Muscle layer of colon (tissue), 2 donors: ENCODE results near the gene ADAP1.
"Not testable (repeated sequence)": the region's sequence is repeated elsewhere in the genome, so short reads cannot be mapped to it uniquely, and the experiment has no call there.

Experiments
- H3K27ac ChIP-seq: one replicate; pipeline ENCODE4 v1.7.0; 2013; ENCODE audit warnings: low read depth, mild to moderate bottlenecking, low read length, moderate library complexity
- H3K27me3 ChIP-seq, 2 donors: one replicate each; pipeline ENCODE4 v1.7.0; 2013; ENCODE audit warnings: low read length in 2 of 2, mild to moderate bottlenecking in 2 of 2; ENCODE audit not compliant: insufficient read depth in 2 of 2, control insufficient read depth in 1 of 2
- H3K36me3 ChIP-seq: one replicate; pipeline ENCODE4 v1.7.0; 2013; ENCODE audit warnings: mild to moderate bottlenecking, low read length; ENCODE audit not compliant: insufficient read depth
- H3K4me1 ChIP-seq: one replicate; pipeline ENCODE4 v1.7.0; 2013; ENCODE audit warnings: mild to moderate bottlenecking, low read length; ENCODE audit not compliant: insufficient read depth
- H3K4me3 ChIP-seq, 2 donors: one replicate each; pipeline ENCODE4 v1.7.0; 2013; ENCODE audit warnings: low read length in 2 of 2, low read depth in 1 of 2, mild to moderate bottlenecking in 1 of 2, moderate library complexity in 1 of 2
- H3K9ac ChIP-seq: one replicate; pipeline ENCODE4 v1.7.0; 2013; ENCODE audit warnings: low read length
- H3K9me3 ChIP-seq: one replicate; pipeline ENCODE4 v1.7.0; 2013; ENCODE audit warnings: mild to moderate bottlenecking, low read length
- donor health status: abdominal sarcoma.
- donor health status: Adenocarcinoma of cecum.

Gene ADAP1

DNA sequence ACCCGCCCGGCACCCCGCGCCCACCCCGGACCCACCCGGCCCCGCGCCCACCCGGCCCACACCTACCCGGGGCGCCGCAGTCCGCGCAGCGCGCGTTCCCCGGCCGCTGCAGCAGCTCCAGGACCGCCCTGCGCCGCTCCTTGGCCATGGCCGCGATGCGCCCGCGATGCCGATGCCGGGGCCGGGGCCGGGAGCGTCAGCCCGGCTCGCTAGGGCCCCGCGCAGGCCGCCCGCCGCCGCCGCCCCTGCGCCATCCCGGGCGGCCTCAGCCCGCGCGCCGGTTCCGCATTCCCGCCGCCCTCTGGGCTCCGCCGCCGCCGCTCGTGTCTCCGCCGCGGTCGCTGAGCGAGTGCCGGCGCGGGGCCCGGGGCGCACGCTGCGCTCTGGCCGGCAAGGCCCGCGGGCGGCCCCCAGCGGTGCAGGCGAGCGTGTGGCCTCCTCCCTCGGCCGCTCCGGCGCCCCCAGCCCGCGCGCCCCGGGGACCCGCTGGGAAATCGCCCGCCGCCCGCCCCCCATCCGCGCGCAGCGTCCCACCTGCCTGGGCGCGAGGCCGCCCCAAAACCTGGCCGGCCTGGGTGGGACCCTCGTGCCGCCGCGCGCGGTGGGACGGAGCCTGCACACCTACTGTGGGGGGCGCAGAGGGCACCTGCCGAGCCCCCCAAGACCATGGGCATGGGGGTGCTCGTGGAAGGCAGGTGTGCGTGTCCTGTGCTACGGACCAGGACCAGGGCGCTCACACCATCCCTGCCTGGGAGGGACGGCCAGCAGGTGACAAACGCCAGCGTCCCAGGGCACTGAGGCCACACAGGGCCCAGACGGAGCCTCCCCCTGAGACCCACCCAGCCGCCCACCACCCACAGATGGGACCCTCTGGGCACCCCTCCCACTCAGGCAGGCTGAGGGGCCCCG, at the start of gene ADAP1:
Gene ADAP1, minus strand, starts transcription at position 351 of the 909 bp plus-strand sequence. Its CDS starts 203 bp downstream, at position 148.
- Histone ChIP-seq H3K36me3 (no peaks in the 10 kb centered on the region), H3K9ac (no peak within 1 kb of the TSS), H3K4me3 (peak within 1 kb of the TSS; percentile 27 to 61), H3K27ac (peak within 1 kb of the TSS; percentile 75), H3K4me1 (peaks cover 9% of the 10 kb centered on the region), H3K27me3 (peaks cover 0 to 6% of the 10 kb centered on the region in 2 donors), H3K9me3 (no peaks in the 10 kb centered on the region)

- H3K9me3 ChIP-seq, H3K36me3 ChIP-seq, H3K27ac ChIP-seq, H3K9ac ChIP-seq, H3K27me3 ChIP-seq, H3K4me3 ChIP-seq, H3K4me1 ChIP-seq: not testable (repeated sequence)
Measured at GRCh38 chr7:1002445-1002844, 48.0 kb upstream of the ADAP1 start.

DNA sequence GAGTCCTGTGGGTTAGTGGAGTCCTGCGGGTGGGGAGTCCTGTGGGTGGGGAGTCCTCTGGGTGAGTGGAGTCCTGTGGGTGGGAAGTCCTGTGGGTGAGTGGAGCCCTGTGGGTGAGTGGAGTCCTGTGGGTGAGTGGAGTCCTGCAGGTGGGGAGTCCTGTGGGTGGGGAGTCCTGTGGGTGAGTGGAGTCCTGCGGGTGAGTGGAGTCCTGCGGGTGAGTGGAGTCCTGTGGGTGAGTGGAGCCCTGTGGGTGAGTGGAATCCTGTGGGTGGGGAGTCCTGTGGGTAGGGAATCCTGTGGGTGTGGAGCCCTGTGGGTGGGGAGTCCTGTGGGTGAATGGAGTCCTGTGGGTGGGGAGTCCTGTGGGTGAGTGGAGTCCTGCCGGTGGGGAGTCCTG, 47.5 kb upstream of the ADAP1 start:
- H3K27me3 ChIP-seq, H3K4me1 ChIP-seq, H3K4me3 ChIP-seq, H3K36me3 ChIP-seq, H3K27ac ChIP-seq, H3K9me3 ChIP-seq, H3K9ac ChIP-seq: not testable (repeated sequence)

- H3K4me3 ChIP-seq, H3K36me3 ChIP-seq, H3K9me3 ChIP-seq, H3K9ac ChIP-seq, H3K4me1 ChIP-seq, H3K27me3 ChIP-seq, H3K27ac ChIP-seq: not testable (repeated sequence)
Measured at GRCh38 chr7:1001069-1001770, 46.7 kb upstream of the ADAP1 start.

- Histone ChIP-seq H3K27ac (no peak overlapping the region), H3K27me3 (no peaks in the 10 kb centered on the region), H3K4me3 (no peak overlapping the region), H3K9ac (no peak overlapping the region), H3K36me3 (peaks cover 10% of the 10 kb centered on the region), H3K9me3 (no peaks in the 10 kb centered on the region), H3K4me1 (no peaks in the 10 kb centered on the region)
Measured at GRCh38 chr7:999941-1000935, 45.8 kb upstream of the ADAP1 start.

GRCh38 chr7:999149-999879, 44.8 kb upstream of the ADAP1 start:
- Histone ChIP-seq H3K27me3 (no peaks in the 10 kb centered on the region), H3K36me3 (peaks cover 10% of the 10 kb centered on the region), H3K9ac (no peak overlapping the region), H3K4me1 (no peaks in the 10 kb centered on the region), H3K27ac (no peak overlapping the region), H3K9me3 (no peaks in the 10 kb centered on the region), H3K4me3 (no peak overlapping the region)

DNA sequence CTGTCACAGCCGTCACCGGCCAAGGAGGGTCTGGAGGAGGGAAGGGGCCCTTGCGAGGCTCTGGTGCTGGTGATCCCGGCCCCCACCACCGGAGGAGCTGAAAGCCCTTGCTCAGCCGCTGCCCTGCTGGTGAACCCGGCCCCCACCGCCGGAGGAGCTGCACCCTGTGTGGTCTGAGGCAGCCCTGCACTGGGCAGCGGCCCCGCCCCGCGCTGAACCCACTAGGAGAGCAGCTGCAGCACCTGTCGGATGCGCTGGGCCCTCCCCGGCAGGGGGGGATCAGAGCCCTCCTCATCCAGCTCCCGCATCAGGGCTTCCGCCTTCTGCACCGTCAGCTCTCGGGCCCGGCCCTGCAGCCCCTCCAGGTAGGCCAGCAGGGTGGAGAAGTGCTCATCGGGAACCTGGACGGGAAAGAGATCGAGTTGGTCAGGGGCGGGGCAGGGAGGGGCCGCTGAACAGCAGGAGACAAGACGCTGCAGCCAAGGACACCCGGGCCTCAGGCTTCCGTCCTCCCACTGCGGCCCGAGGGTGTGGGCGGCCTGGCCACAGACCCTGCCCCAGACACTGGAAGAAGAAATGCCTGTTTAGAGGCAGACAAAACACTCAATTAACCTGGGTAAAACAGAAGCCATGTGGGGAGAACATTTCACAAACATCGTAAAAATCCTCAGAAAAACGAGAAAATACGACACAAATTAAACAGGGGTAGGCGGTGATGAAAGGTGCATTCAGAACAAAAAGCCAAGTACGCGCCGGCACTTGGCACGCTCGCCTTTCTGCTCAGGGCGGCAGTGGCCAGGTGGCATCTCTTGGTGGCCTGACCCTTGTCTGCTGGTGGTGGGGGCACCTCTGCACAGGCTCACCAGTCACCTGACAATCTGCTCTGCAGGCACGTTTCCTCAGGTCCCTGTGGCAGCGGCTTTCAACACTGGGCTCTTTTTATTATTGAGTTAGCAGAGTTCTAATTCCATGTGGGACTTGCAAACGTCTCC, 43.2 kb upstream of the ADAP1 start:
- no peak overlapping the region for H3K27ac ChIP-seq
- H3K36me3 ChIP-seq = peaks cover 10% of the 10 kb centered on the region

DNA sequence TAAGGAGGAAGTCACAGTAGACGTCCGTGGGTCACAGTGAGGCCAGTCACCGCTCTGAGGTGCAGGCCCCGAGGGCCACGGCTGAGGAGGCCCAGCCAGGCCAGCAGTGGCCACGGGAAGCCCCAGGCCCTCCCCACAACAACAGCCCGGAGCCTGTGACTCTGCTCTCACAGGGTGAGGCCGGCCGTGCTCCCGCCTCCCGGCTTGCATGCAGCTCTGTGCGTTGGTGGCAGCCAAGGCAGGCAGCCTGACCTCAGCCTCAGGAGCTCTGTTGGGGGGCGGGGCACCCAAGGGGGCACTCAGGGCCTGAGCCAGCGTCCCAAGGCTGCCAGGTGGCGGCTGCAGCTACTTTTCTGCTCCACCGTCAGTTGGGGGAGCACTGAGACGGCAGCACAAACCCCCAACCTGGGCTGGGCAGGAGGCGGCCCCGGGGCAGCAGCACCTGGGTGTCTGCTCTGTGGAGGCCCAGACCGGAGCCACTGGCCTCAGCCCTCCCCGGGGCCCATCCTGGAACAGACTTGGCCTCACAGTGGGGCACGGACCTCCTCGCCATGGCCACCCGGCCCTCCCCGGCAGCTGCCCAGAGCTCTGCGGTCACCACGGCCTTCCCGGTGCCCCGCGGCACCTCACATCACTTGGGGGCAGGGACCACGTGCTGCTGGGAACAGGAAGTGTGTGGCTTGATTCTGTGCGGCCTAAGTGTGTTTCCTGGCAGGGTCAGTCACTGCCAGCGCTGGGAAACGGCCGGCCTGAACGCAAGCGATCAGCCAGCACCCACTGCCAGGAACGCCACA, 41.8 kb upstream of the ADAP1 start:
- H3K27me3 ChIP-seq = no peaks in the 10 kb centered on the region
- H3K9me3 ChIP-seq = no peaks in the 10 kb centered on the region
- H3K36me3 ChIP-seq = peaks cover 10% of the 10 kb centered on the region
- H3K9ac ChIP-seq = no peak overlapping the region
- peaks cover 10% of the 10 kb centered on the region for H3K4me1 ChIP-seq
- no peak overlapping the region for H3K27ac ChIP-seq
- no peak overlapping the region for H3K4me3 ChIP-seq

More for the DNA sequence above, 43.2 kb upstream of the ADAP1 start:
- no peaks in the 10 kb centered on the region for H3K27me3 ChIP-seq
- peaks cover 9% of the 10 kb centered on the region for H3K4me1 ChIP-seq
- H3K9me3 ChIP-seq = no peaks in the 10 kb centered on the region
- H3K4me3 ChIP-seq = no peak overlapping the region
- no peak overlapping the region for H3K9ac ChIP-seq

DNA sequence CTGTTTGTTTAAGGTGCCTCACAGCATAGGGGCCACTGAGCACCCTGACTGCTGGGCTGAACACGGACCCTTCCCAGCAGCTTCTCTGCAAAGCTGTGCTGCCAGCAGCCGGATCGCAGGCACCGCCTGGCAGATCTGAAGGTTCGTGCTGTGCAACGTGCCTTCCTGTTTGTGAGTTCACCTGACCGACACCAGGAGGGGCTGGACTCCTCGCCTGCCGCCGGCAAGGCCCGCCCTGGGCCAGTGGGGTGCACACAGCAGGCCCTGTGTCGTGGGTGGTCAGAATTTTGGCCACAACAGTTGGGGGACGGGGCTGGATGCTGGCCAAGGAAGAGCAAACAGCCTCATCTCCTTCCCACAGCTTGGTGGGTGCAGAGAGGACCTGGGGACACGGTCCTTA, 41.1 kb upstream of the ADAP1 start:
- Histone ChIP-seq H3K36me3 (peaks cover 10% of the 10 kb centered on the region), H3K4me3 (no peak overlapping the region), H3K27ac (no peak overlapping the region), H3K27me3 (no peaks in the 10 kb centered on the region), H3K4me1 (peaks cover 10% of the 10 kb centered on the region), H3K9ac (no peak overlapping the region), H3K9me3 (no peaks in the 10 kb centered on the region)
